HG03520 (cell line): ENCODE results near the gene SLIT3.

Experiments used
- ATAC-seq: cut with Tn5 transposase; IDR thresholded peaks from one replicate; pipeline ENCODE4 v1.9.1; 2021; ENCODE audit warnings: mild to moderate bottlenecking, moderate library complexity; ENCODE audit not compliant: unreplicated experiment

Gene SLIT3

GRCh38 chr5:169050146-169050571 is 250.8 kb downstream of the SLIT3 start:
- ATAC-seq: no peak

- ATAC-seq: no peak
Measured at GRCh38 chr5:169049712-169050111, 251.2 kb downstream of the SLIT3 start.

DNA sequence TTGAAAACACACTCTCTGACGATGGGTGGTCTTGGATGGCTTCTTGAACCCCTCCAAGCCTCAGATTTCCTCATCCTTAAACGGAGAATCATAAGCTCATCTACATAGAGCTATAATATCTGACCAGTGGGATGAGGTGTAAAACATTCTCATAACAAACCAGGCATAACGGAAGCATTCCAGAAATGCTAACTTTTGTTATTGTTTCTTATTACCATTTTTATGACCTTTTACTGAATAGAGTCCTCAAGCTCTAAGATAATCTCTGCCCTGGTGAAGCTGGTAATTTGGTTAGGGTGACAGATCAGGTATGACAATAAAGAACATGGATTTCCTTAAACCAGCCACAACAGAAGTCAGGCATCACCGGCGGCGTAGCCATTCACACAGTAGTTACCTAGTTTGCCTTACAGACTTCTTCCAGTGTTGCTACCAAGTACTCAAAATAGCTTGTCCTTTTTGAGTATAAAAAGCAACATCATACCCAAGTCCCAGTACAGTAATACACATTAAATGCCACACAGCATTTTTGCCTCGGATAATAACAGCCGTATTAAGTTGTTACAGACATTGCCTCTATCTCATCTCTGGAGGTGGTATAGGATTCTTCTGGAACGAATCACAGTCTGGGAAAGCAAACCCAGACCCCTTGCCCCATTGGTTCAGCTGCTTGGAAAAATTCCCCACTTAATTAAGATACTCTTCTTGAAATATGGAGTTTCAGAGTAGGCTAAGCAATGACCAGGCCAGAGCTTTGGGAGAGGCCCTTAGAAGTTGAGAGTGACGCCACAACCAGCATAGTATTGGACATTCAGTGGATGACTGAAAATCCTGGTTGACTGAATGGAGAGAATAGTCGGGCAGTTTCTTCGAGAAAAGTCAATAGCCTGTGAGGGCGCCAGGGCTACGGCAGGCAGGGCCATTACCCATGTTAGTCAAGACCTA is 252.5 kb downstream of the SLIT3 start:
- no peak for ATAC-seq

- ATAC-seq: no peak
Measured at GRCh38 chr5:169044962-169045361, 256.0 kb downstream of the SLIT3 start.

DNA sequence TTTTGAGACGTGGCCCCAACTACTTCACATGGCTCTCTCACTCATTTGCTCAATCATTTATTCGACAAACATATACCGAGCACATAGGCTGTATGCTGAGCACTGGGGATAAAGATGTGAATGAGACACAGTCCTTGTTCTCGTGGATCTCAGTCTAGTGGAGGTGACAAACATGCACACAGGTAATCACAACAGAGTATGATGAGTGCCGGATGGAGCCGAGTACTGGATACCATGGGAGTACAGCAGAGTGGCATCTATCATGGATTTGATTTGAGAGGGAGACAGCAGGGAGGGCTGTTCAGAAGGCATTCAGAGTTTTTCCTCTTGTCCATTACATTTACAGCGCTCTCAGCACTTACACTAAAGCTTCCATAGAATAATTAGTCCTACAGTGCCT is 259.8 kb downstream of the SLIT3 start:
- ATAC-seq: no peak

DNA sequence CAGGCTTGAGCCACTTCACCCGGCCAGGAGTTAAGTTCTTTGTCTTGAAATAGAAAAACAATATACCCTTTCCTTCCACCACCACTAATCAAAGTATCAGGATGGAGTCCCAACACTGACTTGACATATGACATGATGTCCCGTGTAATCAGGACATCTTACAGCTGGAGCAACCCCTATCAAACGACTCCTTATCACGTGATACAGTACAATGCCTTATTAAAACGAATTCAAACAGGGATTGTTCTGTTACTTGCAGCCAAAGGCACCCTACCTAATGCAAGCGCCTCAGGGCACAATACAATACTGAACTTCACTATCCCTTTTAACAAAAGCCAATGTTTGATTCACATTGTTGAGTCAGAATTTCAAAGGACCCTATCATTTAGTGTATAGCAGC is 261.3 kb downstream of the SLIT3 start:
- no peak for ATAC-seq

DNA sequence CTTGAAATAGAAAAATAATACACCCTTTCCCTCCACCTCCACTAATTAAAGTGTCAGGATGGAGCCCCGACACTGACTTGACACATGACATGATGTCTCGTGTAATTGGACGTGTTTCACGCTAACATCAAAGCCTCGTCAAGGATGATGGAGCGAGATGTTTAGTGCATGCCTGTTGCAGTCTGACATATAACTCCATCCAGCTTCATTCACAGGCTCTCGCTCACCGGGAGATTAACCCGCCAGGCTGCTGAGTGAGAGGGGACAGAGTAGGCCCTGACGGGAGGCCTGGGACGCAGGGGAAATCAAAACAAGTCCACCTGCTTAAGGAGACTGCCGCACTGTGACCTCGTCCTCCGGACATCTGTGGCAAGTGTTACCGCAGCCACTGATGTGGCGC is 263.5 kb downstream of the SLIT3 start:
- no peak for ATAC-seq

- ATAC-seq: no peak
Measured at GRCh38 chr5:169036079-169036805, 264.7 kb downstream of the SLIT3 start.

DNA sequence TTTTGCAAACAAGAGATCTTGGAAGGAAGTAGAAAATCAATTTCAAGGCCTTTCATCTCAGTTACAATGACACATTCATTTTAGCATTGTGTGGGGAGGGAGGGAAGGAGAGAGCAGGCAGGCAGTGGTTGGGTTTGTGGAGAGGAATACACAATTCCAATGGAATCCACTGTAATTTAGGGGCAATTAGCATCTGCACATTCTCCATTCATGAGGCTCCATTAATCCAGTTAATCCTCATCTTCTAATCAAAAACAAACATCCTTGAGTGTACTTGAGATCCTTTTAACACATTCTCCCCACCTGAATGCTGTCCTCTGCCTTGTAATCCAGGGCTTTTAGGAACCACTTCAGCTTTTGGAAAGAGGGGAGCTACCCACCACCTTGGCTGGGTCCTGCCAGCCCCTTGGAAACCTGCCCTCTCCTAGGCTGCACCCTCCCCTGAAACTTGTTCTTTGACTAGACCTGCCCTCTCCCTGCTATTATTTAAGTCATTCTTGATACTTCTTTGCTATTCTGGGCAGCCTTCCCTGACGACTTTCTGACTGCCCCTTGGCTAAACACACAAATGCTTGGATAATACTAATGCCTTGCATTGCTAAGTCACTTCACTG is 271.2 kb downstream of the SLIT3 start:
- no peak for ATAC-seq

DNA sequence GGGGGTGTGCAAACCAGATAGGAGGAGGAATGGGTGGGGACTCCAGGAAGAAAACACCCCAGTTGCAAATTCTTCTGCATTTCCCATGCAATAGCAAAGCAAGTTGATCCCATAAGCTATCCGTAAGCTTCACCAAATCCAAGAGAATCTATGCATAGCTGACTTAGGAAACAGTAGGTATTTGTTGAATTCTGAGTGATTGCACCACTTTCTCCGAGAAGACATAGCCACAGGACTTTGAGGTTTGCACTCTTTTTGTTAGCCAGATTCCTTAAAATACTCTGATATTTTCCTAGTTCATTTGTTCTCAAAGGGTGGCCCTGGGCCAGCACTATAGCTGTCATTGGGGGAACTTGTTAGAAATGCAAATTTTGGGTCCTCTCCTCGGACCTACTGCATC is 271.9 kb downstream of the SLIT3 start:
- ATAC-seq: no peak

- no peak for ATAC-seq
Measured at GRCh38 chr5:169027501-169028061, 273.4 kb downstream of the SLIT3 start.

DNA sequence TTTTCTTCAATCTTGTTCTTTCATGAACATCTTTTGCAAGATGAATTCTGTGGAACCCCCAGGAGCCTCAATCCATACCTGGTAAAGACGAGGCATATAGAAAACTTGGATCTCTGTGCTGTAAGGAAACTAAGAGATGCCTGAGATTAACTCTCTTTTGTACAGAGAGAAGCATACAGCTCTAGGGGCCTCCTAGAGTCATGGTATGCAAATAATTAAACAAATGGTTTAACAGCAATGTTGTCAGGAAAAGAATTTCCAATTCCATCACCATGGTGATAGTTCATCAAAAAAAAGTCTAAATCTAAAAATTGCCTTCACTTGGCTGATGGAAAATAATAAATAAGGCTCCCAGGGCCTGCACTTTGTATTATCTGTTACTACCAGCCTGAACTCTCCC is 275.4 kb downstream of the SLIT3 start:
- no peak for ATAC-seq

DNA sequence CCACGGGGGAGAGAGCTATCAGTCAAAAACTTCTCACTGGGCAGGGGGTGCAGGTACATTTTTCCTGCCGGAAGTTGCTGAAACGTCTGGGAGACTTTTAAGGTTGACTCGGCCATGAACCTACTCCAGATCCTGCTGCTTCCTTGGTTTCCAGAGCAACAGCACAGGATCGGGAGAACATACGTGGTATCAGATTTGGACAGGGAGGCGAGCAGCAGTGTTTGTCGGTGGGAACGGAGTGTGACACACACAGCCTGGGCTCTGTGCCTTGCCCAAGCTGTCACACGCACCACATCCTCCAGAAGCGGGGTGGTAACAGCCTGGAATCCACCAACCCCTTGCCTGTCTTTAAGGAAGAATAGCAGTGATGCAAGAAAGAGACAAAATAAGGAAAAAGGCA is 276.5 kb downstream of the SLIT3 start:
- no peak for ATAC-seq

GRCh38 chr5:169022718-169023117 is 278.2 kb downstream of the SLIT3 start:
- no peak for ATAC-seq

GRCh38 chr5:169020102-169020501 is 280.8 kb downstream of the SLIT3 start:
- no peak for ATAC-seq

DNA sequence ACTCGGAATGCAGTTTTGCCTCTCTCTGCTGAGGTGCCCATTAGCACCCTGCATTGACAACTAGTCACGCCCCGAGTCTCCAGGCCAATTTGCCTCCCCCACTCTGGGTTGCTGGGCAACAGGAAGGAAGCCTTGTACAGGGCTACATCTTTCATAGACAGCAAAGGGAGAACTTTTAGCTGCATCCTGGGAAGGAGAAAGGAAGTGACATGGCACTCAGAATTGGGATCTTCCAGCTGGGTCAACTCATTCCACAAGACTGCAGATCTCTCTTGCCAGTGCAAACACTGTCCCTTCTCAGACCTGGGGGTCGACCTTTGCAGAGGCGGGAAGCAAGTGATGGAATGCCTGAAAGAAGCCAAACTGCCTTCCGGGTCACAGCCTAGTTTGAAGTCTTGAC is 282.0 kb downstream of the SLIT3 start:
- no peak for ATAC-seq

DNA sequence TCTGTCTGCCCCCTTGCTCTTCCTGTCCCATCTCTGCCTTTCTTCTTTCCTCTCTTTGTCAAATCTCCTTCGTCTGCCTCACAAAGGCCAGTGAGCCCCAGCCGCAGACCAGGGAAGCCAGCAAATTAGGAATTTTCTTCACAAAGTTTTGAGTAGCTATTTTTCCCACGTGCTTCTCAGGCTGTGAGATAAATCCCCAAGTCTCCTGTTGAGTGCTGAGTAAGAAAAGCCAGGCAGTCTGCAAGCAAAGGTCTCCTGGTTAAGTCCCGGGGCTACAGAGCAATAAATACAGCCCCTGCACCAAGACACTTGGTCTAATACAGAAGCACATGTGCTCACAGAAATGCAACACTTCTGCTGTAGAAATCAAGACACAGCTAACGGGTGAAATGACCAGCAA is 284.9 kb downstream of the SLIT3 start:
- no peak for ATAC-seq

DNA sequence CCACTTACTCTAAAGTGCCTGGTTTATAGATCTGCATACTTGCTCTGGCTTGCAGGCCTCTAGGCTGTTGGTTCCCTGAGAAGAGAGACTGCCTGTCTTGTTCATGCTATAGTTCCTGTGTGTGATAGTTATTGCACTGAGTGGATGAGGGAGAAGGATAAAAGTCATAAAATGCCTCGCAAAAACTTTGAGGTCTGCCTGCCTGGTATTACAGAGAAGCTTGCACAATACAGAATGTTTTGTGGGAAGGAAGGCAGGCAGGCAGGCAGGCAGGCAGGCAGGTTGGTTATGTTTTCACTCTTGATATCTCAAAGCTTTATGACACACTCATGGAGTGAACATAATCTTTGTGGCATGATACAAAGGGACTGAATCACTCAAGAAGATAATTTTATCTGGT is 287.1 kb downstream of the SLIT3 start:
- no peak for ATAC-seq

- ATAC-seq: no peak
Measured at GRCh38 chr5:169013208-169013728, 287.7 kb downstream of the SLIT3 start.

- ATAC-seq: no peak
Measured at GRCh38 chr5:169012450-169012849, 288.5 kb downstream of the SLIT3 start.

GRCh38 chr5:169011451-169011850 is 289.5 kb downstream of the SLIT3 start:
- no peak for ATAC-seq
